CD4-positive, alpha-beta T cell treated with Interleukin-17A for 4 hours (primary cell): ENCODE measurements around the gene PCGF3.
"Not testable (repeated sequence)": the region's sequence is repeated elsewhere in the genome, so short reads cannot be mapped to it uniquely, and the experiment has no call there.

Experiments
- DNase-seq: peaks from one replicate; pipeline ENCODE4 v3.0.0-alpha.2; 2020; ENCODE audit warnings: mixed read lengths

Gene PCGF3

DNA sequence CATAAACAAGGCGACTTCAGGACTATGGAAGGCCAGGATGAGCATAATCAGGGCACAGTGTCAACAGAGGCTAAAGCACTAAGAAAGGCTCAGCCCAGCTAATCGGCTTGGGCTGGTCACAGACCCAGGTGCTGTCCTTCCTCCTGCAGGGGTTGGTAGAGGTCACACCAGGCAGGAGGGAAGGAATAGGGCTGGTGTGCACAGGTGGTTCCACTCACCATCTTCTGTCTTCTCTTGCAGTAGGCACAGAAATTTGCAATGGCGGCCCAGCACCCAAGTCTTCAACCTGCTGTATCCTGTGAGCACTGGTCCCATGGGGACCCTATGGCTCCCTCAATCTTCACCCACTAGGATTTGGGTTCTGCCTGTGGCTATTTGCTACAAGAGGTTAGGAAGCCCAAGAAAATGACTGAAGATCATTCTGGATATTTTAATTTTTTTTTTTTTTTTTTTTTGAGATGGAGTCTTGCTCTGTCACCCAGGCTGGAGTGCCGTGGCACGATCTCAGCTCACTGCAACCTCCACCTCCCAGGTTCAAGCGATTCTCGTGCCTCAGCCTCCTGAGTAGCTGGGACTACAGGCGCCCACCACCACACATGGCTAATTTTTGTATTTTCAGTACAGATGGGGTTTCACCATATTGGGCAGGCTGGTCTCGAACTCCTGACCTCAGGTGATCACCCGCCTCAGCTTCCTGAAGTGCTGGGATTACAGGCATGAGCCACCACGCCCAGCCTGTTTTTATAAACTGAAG, 35.6 kb upstream of the PCGF3 start:
- DNase-seq: not testable (repeated sequence)

- no peak for DNase-seq
Observed at GRCh38 chr4:671769-672168, 33.9 kb upstream of the PCGF3 start.

DNA sequence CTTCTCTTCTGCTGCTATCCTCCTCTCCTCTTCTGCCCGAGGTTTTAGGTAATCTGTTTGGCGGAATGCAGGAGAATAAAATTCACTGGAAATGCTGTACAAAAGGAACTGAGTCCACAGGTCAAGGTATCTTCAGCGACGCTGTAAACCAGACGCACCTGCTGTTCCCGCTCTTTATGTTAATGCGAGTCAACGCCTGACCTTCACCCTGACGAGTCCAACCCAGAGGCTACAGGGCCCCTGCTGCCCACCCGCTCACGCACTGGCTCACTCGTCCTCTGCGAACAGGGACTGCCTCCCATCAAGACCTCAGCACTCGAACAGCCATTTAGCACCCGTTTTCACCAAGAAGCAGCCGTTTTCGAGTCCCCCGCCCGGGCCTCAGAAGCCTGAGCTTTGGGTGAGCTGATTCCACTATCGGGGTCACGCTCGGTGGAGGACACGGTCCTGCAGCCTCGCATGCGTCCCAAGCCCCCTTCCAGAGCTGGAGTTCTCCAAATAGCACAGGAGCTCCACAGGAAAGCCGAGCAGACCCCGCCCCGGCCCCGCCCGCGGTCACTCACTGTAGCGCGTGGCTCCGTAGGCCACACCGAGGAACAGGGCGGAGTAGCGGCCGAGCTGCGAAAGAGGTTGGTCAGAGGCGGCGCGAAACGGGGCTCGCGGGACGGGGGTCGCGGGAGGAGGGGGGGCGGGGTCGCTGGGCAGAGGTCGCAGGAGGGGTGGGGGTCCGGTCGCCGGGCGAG, 32.1 kb upstream of the PCGF3 start:
- no peak for DNase-seq

DNA sequence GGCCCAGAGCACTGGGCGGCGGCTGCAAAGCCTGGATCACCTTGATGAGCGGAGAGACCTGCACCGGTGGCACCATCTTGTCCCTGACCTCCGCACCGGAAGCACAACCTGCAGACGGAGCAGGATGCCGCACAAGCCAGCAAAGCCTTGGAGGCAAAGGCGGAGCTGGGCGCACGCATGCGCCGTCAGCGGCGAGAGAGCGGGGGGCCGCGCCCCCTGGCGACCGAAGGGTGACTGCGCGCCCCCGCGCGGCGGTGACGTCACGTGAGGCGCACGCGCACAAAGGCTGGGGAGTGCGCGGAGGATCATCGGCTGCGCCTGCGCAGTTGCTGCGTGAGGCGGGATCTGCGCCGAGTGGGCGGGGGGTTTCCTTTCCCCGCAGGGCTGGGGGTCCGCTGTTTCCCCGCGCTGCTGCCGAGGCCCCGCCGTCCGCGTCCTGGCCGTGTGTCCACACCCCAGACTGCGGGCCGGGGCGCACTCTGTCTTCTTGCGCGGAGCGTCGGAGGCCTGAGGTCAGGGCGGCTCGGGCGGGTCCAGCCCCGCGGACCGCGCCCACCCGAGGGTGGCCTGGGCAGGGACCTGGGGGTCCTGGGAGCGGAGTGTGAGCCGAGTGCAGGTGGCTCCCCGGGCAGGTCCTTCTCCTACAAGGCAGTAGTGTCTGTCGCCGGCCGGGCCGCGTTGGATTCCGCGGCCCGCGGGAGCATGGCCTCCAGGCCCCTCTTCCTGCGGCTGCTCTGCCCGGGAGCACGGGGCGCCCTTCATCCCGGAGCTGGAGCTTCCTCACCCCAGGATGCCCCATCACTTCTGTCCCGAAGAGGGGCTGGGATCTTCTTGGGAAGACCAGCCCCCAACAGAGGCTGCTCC, 31.2 kb upstream of the PCGF3 start, which contains the start of the genes ATP5ME and MYL5:
ATP5ME (minus strand) TSS at position 105 of the 864 bp plus-strand sequence; CDS start at position 76, 29 bp downstream.
MYL5 (plus strand) TSS at position 371 of the 864 bp plus-strand sequence. CDS start 3,485 bp downstream, outside the sequence.
- DNase-seq: peak; percentile 97

DNA sequence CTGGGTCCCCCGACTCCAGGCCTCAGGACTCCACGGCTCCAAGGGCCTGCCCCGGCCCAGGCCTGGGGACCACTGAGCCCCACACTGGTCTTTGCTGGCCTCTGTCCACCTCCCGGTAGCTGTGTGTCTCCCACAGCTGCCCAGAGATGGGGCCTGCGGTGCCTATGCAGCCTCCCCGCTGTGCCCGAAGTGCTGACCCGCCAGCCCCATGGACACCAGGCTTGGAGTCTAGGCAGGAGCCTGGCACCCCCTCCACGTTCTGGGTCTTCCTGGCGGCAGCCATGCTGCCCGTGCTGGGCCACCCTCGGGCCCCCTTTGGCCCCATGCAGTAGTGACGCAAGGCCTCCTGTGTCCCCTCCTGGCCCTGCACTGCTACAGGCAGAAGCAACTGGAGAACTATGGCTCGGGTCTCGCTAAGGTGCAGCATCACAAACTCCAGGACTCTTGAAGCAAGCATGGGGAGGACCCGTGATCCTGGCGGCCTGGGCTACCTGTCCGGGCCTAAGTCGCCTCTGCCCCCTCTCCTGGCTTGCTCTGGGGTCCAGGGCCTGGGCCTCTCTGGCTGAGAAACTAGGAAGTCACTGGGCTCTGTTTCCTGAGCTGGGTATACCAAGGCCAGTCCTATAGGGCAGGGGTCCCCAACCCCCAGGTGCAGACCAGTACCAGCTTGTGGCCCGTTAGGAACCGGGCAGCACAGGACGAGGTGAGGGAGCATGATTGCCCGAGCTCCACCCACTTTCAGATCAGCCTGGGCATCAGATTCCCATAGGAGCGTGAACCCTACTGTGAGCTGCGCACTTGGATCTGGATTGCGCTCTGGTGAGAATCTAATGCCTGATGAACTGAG, 30.4 kb upstream of the PCGF3 start:
- DNase-seq: no peak

GRCh38 chr4:675980-676870, 29.4 kb upstream of the PCGF3 start:
- DNase-seq: no peak

DNA sequence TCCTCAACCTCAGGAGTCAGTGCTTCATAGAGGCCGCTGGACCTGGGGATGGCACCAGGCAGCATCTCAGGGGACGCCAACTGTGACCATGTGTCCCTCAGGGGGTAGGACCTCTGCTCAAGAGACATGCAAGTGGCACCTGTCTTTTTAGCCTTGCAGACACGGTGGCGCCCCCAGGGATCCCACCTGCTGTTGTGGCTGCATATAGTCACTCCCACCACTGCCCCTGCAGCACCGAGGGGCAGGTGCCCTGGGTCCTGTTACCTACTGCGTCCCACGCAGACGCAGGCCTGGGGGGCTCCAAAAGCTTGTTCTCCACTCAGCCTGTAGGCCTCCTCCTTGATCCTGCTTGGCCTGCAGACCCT, 28.8 kb upstream of the PCGF3 start:
- DNase-seq: no peak

DNA sequence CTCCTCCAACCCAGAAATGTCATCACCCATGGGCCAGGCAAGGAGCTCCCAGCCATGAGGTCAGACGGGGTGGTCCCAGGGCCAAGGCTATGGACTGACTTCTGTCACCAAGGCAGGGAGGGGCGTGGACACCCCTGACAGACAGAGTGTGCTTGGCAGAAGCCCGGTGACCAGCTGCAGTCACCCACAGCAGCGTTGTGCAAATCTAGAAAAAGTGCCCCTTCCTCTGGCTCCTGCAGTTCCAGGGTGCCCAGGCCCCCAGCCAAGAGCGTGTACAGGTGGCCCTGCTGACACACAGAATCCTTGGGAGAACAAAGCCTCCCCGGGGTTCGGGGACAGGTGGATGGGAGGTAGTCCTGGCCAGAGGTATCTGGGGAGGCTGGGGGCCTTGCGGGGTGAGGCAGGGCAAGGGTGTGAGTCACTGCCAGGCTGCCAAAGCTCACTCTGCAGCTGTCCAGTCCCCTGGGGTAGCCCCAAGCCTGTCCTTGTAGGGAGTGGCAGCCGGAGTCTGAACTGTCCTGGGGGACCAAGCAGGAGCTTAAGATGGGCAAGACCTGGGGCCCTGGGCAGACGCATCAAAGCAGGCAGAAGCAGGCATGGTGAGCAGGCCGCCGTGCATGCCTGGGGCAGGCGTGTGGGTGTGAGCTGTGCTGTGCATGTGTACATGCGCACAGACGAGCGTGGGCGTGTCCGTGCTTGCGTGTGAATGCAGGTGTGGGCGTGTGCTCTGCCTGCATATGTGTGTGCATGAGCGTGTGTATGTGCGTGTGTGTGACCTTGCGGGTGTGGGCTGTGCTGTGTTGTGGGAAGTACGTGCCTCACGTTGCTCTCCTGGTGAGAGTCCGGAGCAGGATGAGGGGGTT, 28.0 kb upstream of the PCGF3 start:
- peak; percentile 19 for DNase-seq

GRCh38 chr4:678331-679103, 27.1 kb upstream of the PCGF3 start:
- no peak for DNase-seq

- DNase-seq: no peak
Observed at GRCh38 chr4:679104-679481, 26.5 kb upstream of the PCGF3 start.

DNA sequence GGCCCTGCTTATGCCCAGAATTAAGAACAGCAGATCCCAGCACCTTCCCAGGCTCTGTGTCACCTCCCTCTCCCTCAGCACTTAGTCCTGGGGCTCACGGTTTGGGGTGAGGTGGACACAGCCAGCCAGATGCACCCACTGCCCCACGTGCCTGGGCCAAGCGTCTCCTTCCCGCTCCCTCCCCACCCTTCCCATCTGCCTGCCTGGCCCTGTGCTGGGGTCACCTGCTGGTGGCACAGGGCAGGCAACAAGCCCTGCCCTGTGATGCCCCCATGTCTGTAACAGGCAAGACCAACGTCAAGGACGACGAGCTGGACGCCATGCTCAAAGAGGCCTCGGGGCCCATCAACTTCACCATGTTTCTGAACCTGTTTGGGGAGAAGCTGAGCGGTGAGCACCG, 26.0 kb upstream of the PCGF3 start:
- DNase-seq: no peak

- DNase-seq: no peak
Observed at GRCh38 chr4:680091-680490, 25.5 kb upstream of the PCGF3 start.

GRCh38 chr4:680551-680927, 25.1 kb upstream of the PCGF3 start:
- peak; percentile 19 for DNase-seq

- DNase-seq: peak; percentile 68
Observed at GRCh38 chr4:680928-681645, 24.5 kb upstream of the PCGF3 start.

DNA sequence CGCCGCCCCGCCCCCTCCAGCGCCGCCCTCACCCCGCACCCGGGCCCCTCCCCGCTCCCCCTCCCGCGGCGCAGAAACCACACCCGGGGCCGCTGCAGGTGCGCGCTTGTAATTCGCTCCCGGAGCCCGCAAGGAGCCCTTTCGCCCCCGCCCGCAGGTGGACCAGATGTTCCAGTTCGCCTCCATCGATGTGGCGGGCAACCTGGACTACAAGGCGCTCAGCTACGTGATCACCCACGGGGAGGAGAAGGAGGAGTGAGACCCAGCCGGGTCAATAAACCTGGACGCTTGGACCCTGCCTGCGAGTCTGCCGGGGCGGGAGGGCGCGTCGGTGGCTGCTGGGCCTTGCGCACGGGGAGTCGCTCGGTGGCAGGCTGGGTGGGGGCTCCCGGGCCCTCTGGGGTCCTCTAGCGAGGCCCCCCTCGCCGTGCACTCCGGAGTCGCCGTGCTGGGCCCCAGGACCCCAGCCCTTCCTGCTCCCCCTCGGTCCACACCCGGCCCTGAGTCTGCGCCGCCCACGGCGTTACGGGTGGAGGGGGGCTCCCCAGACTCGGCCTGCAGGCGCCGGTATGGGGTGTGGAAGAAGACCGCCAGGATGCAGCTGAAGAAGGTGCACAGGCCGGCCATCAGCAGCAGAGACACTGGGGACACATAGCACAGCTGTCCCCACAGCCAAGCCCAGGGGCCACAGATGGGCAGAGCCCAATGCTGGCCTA, 23.7 kb upstream of the PCGF3 start:
- DNase-seq: peak; percentile 60

GRCh38 chr4:682490-683172, 23.0 kb upstream of the PCGF3 start:
- no peak for DNase-seq

DNA sequence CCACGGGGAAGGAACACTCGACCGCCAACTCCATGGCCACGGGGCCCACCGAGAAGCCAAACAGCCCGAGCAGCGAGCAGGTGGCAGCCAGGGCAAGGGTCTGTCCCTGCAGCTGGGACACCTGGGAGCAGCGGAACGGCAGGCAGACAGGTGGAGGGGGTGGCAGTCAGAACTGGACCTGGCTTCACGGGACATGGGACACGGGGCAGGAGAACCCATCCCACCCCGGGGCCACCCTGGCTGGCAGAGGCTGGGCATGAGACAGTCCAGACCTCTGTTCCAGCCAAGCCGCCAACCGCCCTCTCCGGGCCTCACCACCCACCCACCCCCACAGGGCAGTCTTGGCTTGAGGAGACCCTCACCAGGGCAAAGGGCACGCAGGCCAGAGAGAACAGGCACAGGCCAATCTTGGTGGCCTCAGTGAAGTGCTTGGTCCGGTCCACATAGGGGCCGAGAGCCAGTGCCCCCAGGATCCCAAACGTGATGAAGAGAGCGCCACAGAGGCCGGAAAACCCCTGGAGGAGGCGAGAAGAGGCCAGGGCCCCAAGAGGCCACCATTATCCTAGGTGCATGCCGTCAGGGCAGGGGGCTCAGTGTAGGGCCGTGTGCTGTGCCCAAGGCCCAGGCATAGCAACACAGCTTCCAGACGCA, 22.3 kb upstream of the PCGF3 start:
- no peak for DNase-seq
